AG04450 (cell line): Measurements from ENCODE around the gene DIPK1A. TPM values are rescaled to one million over a fixed set of nuclear protein-coding genes. Genes with fewer than 3 reads are reported as not detected.

Source experiments
- CTCF ChIA-PET: fragments of 300-600, 350-600 bp; formaldehyde crosslinking; extraction: SDS; loops from one replicate; lab custom pipeline; 2022; ENCODE audit warnings: antibody characterized with exemption, inconsistent platforms; lab: Charles Lee
- POLR2A ChIA-PET: fragments of 350-600 bp; formaldehyde crosslinking; extraction: SDS; loops from one replicate; lab custom pipeline; 2021; ENCODE audit warnings: antibody characterized with exemption, inconsistent platforms; lab: Yijun Ruan, JAX
- DNase-seq: peaks from one replicate; pipeline ENCODE4 v3.0.0-alpha.2; 2011; ENCODE audit warnings: low read depth, low spot score
- H3K27ac ChIP-seq: one replicate; pipeline ENCODE4 v1.5.1; 2012; ENCODE audit warnings: low read depth, low read length, control low read depth
- H3K27me3 ChIP-seq: one replicate; pipeline ENCODE4 v1.6.0; 2012; ENCODE audit warnings: low read length; ENCODE audit not compliant: control insufficient read depth, insufficient read depth
- H3K4me3 ChIP-seq: 2 replicates; pipeline ENCODE4 v1.5.1; 2011; ENCODE audit warnings: mild to moderate bottlenecking, low read depth, low read length, control low read depth
- H3K9me3 ChIP-seq: 2 replicates; pipeline ENCODE4 v1.5.1; 2012; ENCODE audit warnings: low read length; ENCODE audit not compliant: control insufficient read depth, insufficient read depth
- polyA plus RNA-seq: library from polyadenylated mRNA; depleted of rRNA; stranded (reverse); fragments of >200 nt; gene quantifications from 2 replicates; pipeline ENCODE4 v1.2.3, GENCODE V29; 2011
- TF ChIP-seq, protein P1 (sequence below): IDR thresholded peaks from 2 replicates; pipeline ENCODE4 v1.5.1; 2011; ENCODE audit warnings: low read depth, low read length, control low read depth, inconsistent platforms

Gene DIPK1A
- polyA plus RNA-seq, 1 experiment, result 50.8 TPM

- TF ChIP-seq, protein P1, sequence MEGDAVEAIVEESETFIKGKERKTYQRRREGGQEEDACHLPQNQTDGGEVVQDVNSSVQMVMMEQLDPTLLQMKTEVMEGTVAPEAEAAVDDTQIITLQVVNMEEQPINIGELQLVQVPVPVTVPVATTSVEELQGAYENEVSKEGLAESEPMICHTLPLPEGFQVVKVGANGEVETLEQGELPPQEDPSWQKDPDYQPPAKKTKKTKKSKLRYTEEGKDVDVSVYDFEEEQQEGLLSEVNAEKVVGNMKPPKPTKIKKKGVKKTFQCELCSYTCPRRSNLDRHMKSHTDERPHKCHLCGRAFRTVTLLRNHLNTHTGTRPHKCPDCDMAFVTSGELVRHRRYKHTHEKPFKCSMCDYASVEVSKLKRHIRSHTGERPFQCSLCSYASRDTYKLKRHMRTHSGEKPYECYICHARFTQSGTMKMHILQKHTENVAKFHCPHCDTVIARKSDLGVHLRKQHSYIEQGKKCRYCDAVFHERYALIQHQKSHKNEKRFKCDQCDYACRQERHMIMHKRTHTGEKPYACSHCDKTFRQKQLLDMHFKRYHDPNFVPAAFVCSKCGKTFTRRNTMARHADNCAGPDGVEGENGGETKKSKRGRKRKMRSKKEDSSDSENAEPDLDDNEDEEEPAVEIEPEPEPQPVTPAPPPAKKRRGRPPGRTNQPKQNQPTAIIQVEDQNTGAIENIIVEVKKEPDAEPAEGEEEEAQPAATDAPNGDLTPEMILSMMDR, result no peak
- Histone ChIP-seq H3K9me3 (no peaks in the 10 kb centered on the region), H3K27ac (no peak overlapping the region), H3K4me3 (no peak overlapping the region), H3K27me3 (peaks cover 26% of the 10 kb centered on the region)
- CTCF ChIA-PET, result interaction anchor here (6.5 kb wide), 1 partner anchor 140 kb away, joined by 43 read pairs; no protein-coding TSS in a partner anchor
- DNase-seq, result no peak
- POLR2A ChIA-PET, result no interaction called here
Measured at GRCh38 chr1:92998821-92999220, 37.6 kb upstream of the DIPK1A start.

GRCh38 chr1:92995441-92996430, 34.5 kb upstream of the DIPK1A start:
- POLR2A ChIA-PET, result no interaction called here
- H3K27me3 ChIP-seq, result peaks cover 20% of the 10 kb centered on the region
- H3K27ac ChIP-seq, result no peak overlapping the region
- H3K9me3 ChIP-seq, result no peaks in the 10 kb centered on the region
- DNase-seq, result no peak
- no peak overlapping the region for H3K4me3 ChIP-seq
- CTCF ChIA-PET, result interaction anchor here (1.0 to 3.8 kb wide), 10 partner anchors 11 to 247 kb away, joined by 3 to 458 read pairs (median 8); partner anchors contain the start of gene DIPK1A
- TF ChIP-seq, protein P1, result no peak

- TF ChIP-seq, protein P1, result peak; percentile 79
- H3K27ac ChIP-seq, result no peak overlapping the region
- no peak overlapping the region for H3K4me3 ChIP-seq
- no peaks in the 10 kb centered on the region for H3K9me3 ChIP-seq
- peak; percentile 74 for DNase-seq
- CTCF ChIA-PET, result interaction anchor here (0.5 to 3.8 kb wide), 72 partner anchors 9 to 1383 kb away, joined by 3 to 458 read pairs (median 5); partner anchors contain the start of genes DIPK1A and RPL5
- H3K27me3 ChIP-seq, result peaks cover 12% of the 10 kb centered on the region
- POLR2A ChIA-PET, result interaction anchor here (0.9 to 1.9 kb wide), 2 partner anchors 32 to 163 kb away, joined by 3 to 7 read pairs; partner anchors contain the start of gene DIPK1A
Measured at GRCh38 chr1:92994105-92994712, 32.9 kb upstream of the DIPK1A start.

DNA sequence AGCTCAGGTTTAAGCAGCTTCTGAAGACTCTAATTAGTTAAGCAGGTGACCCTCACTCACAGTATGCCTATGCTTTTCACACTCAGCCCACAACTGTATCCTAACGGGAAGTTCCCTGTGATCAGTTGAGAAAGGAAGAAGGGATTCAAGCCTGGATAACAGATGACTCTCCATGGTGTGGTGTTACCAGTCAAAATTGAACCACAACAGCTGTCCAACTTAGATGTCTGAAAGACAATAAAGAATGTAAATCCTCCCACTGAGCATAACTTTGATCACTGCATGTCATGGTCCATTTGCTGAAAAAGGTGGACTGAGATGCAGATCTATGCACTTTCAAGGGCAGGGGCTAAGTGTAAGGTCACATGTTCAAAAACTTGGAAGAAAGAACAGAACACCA, 32.3 kb upstream of the DIPK1A start:
- CTCF ChIA-PET, result interaction anchor here (0.6 to 3.8 kb wide), 51 partner anchors 8 to 852 kb away, joined by 3 to 458 read pairs (median 5); partner anchors contain the start of genes DIPK1A and RPL5
- DNase-seq, result no peak

More for the DNA sequence above, 32.3 kb upstream of the DIPK1A start:
- Histone ChIP-seq H3K9me3 (no peaks in the 10 kb centered on the region), H3K27me3 (peaks cover 12% of the 10 kb centered on the region), H3K4me3 (no peak overlapping the region), H3K27ac (no peak overlapping the region)
- POLR2A ChIA-PET, result interaction anchor here (1.9 kb wide), 1 partner anchor 32 kb away, joined by 7 read pairs; the partner anchor contains the start of gene DIPK1A
- TF ChIP-seq, protein P1, result no peak
